Muscle layer of colon (tissue), 2 donors: ENCODE measurements around the gene DNM2.

Experiments
- H3K27ac ChIP-seq: one replicate; pipeline ENCODE4 v1.7.0; 2013; ENCODE audit warnings: low read depth, mild to moderate bottlenecking, low read length, moderate library complexity
- H3K27me3 ChIP-seq, 2 donors: one replicate each; pipeline ENCODE4 v1.7.0; 2013; ENCODE audit warnings: low read length in 2 of 2, mild to moderate bottlenecking in 2 of 2; ENCODE audit not compliant: insufficient read depth in 2 of 2, control insufficient read depth in 1 of 2
- H3K36me3 ChIP-seq: one replicate; pipeline ENCODE4 v1.7.0; 2013; ENCODE audit warnings: mild to moderate bottlenecking, low read length; ENCODE audit not compliant: insufficient read depth
- H3K4me1 ChIP-seq: one replicate; pipeline ENCODE4 v1.7.0; 2013; ENCODE audit warnings: mild to moderate bottlenecking, low read length; ENCODE audit not compliant: insufficient read depth
- H3K4me3 ChIP-seq, 2 donors: one replicate each; pipeline ENCODE4 v1.7.0; 2013; ENCODE audit warnings: low read length in 2 of 2, low read depth in 1 of 2, mild to moderate bottlenecking in 1 of 2, moderate library complexity in 1 of 2
- H3K9ac ChIP-seq: one replicate; pipeline ENCODE4 v1.7.0; 2013; ENCODE audit warnings: low read length
- H3K9me3 ChIP-seq: one replicate; pipeline ENCODE4 v1.7.0; 2013; ENCODE audit warnings: mild to moderate bottlenecking, low read length
- donor health status: abdominal sarcoma.
- donor health status: Adenocarcinoma of cecum.

DNM2 gene

GRCh38 chr19:10682397-10683063 lies 35.3 kb upstream of the DNM2 start:
- H3K36me3 ChIP-seq = peaks cover 90% of the 10 kb centered on the region

GRCh38 chr19:10683064-10683426 lies 34.8 kb upstream of the DNM2 start:
- Histone ChIP-seq H3K4me1 (no peaks in the 10 kb centered on the region), H3K27me3 (no peaks in the 10 kb centered on the region), H3K9me3 (no peaks in the 10 kb centered on the region), H3K36me3 (peaks cover 90% of the 10 kb centered on the region), H3K27ac (no peak overlapping the region), H3K9ac (no peak overlapping the region), H3K4me3 (no peak overlapping the region)

More at GRCh38 chr19:10682397-10683063, 35.3 kb upstream of the DNM2 start:
- Histone ChIP-seq H3K4me3 (no peak overlapping the region), H3K9me3 (no peaks in the 10 kb centered on the region), H3K4me1 (no peaks in the 10 kb centered on the region), H3K27me3 (no peaks in the 10 kb centered on the region), H3K9ac (no peak overlapping the region), H3K27ac (no peak overlapping the region)

GRCh38 chr19:10683582-10683981 lies 34.3 kb upstream of the DNM2 start:
- Histone ChIP-seq H3K27ac (no peak overlapping the region), H3K9ac (no peak overlapping the region), H3K4me1 (no peaks in the 10 kb centered on the region), H3K4me3 (no peak overlapping the region), H3K9me3 (no peaks in the 10 kb centered on the region), H3K27me3 (no peaks in the 10 kb centered on the region), H3K36me3 (peaks cover 90% of the 10 kb centered on the region)

- no peak overlapping the region for H3K4me3 ChIP-seq
- H3K36me3 ChIP-seq = peaks cover 73% of the 10 kb centered on the region
These were observed 32.7 kb upstream of the DNM2 start for GRCh38 chr19:10685210-10685609.

GRCh38 chr19:10686193-10686592 lies 31.7 kb upstream of the DNM2 start:
- H3K4me3 ChIP-seq = no peak overlapping the region
- peaks cover 65% of the 10 kb centered on the region for H3K36me3 ChIP-seq
- H3K9me3 ChIP-seq = no peaks in the 10 kb centered on the region
- H3K4me1 ChIP-seq = no peaks in the 10 kb centered on the region
- no peaks in the 10 kb centered on the region for H3K27me3 ChIP-seq
- H3K27ac ChIP-seq = no peak overlapping the region
- no peak overlapping the region for H3K9ac ChIP-seq

More at GRCh38 chr19:10685210-10685609, 32.7 kb upstream of the DNM2 start:
- Histone ChIP-seq H3K27me3 (no peaks in the 10 kb centered on the region), H3K9ac (no peak overlapping the region), H3K27ac (no peak overlapping the region), H3K4me1 (no peaks in the 10 kb centered on the region), H3K9me3 (no peaks in the 10 kb centered on the region)

- peaks cover 65% of the 10 kb centered on the region for H3K36me3 ChIP-seq
- no peak overlapping the region for H3K9ac ChIP-seq
- H3K4me3 ChIP-seq = no peak overlapping the region
- H3K9me3 ChIP-seq = no peaks in the 10 kb centered on the region
- no peaks in the 10 kb centered on the region for H3K4me1 ChIP-seq
- no peak overlapping the region for H3K27ac ChIP-seq
- H3K27me3 ChIP-seq = no peaks in the 10 kb centered on the region
These were observed 31.0 kb upstream of the DNM2 start for GRCh38 chr19:10686661-10687517.

GRCh38 chr19:10687518-10688288 lies 30.2 kb upstream of the DNM2 start:
- H3K4me1 ChIP-seq = no peaks in the 10 kb centered on the region
- no peak overlapping the region for H3K9ac ChIP-seq
- peaks cover 65% of the 10 kb centered on the region for H3K36me3 ChIP-seq
- no peaks in the 10 kb centered on the region for H3K9me3 ChIP-seq
- no peak overlapping the region for H3K4me3 ChIP-seq
- H3K27ac ChIP-seq = no peak overlapping the region
- no peaks in the 10 kb centered on the region for H3K27me3 ChIP-seq

- Histone ChIP-seq H3K27ac (no peak overlapping the region), H3K9ac (no peak overlapping the region), H3K36me3 (peaks cover 56% of the 10 kb centered on the region), H3K4me1 (no peaks in the 10 kb centered on the region), H3K4me3 (no peak overlapping the region), H3K9me3 (no peaks in the 10 kb centered on the region), H3K27me3 (no peaks in the 10 kb centered on the region)
These were observed 29.2 kb upstream of the DNM2 start for GRCh38 chr19:10688545-10689280.

GRCh38 chr19:10690341-10690781 lies 27.5 kb upstream of the DNM2 start:
- Histone ChIP-seq H3K9ac (no peak overlapping the region), H3K9me3 (no peaks in the 10 kb centered on the region), H3K27ac (no peak overlapping the region), H3K4me3 (no peak overlapping the region), H3K4me1 (no peaks in the 10 kb centered on the region), H3K36me3 (peaks cover 40% of the 10 kb centered on the region), H3K27me3 (no peaks in the 10 kb centered on the region)

GRCh38 chr19:10691178-10691881 lies 26.5 kb upstream of the DNM2 start:
- peaks cover 37% of the 10 kb centered on the region for H3K36me3 ChIP-seq
- no peak overlapping the region for H3K9ac ChIP-seq
- no peaks in the 10 kb centered on the region for H3K27me3 ChIP-seq

More at GRCh38 chr19:10691178-10691881, 26.5 kb upstream of the DNM2 start:
- H3K4me1 ChIP-seq = no peaks in the 10 kb centered on the region
- no peak overlapping the region for H3K27ac ChIP-seq
- H3K4me3 ChIP-seq = no peak overlapping the region
- H3K9me3 ChIP-seq = no peaks in the 10 kb centered on the region
